Measurements from ENCODE around the gene N4BP2L1. TPM values are rescaled to one million over a fixed set of nuclear protein-coding genes. Genes with fewer than 3 reads are reported as not detected.

Gene N4BP2L1
- total RNA-seq, 1 experiment from 2014 or later, result 1.1 TPM

DNA sequence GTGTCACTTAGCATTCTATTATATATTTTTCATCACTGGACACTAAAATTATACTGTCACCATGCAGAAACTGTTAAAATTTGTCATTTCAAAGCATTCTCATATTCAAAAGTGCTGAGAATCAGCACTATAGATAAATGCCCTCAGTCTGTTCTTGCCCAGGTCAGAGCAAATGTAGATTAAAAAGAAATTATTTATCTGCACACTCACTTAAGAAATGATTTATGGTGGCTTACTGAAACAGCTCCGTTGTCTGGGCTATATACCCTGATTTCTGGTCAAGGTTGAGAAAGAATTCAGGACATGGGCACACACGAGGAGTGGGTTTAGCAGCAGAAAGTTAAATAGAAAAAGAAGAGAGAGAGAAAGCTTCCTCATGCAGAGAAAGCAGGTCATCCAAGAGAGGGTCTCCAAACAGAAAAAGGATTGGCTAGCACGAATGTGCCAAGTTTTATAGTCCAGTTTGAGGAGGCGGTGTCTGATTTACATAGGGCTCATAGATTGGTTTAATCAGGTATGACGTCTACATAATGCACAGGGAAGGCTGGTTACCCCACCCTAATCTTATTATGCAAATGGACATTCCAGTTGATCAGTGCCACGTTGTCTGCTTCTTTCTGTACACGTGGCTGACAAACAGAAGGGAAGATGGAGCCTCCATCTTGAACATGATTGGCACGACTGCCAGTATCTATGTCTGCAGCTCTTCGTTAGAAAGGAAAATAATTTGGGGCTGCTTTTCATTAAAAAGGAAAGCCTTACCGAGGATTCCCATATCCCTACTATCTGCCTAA is 47.3 kb upstream of the N4BP2L1 start:
- Histone ChIP-seq H2AFZ (ENCODE audit: low read depth, low read length, poor library complexity, severe bottlenecking) (no peak overlapping the region), H3K36me3 (ENCODE audit: control insufficient read depth in 1 of 2, insufficient read depth in 2 of 2, low read length in 2 of 2) (no peaks in the 10 kb centered on the region), H3K27ac (ENCODE audit: low read depth, low read length) (no peak overlapping the region), H3K4me3 (replicated peaks in 1 of 2; ENCODE audit: low read depth in 1 of 2, low read length in 2 of 2) (no peak overlapping the region), H3K4me2 (ENCODE audit: low read length) (no peak overlapping the region), H3K9me2 (ENCODE audit: insufficient read depth) (no peaks in the 10 kb centered on the region), H3K9ac (ENCODE audit: low read length) (no peak overlapping the region), H3K9me3 (ENCODE audit: control insufficient read depth in 1 of 2, insufficient read depth in 1 of 2, low read depth in 1 of 2, low read length in 2 of 2) (no peaks in the 10 kb centered on the region), H3K4me1 (ENCODE audit: control insufficient read depth in 1 of 2, insufficient read depth in 2 of 2, low read length in 2 of 2) (no peaks in the 10 kb centered on the region), H3K27me3 (ENCODE audit: insufficient read depth, low read length) (no peaks in the 10 kb centered on the region), H3K79me2 (ENCODE audit: insufficient read depth, low read length) (no peaks in the 10 kb centered on the region), H4K20me1 (ENCODE audit: insufficient read depth) (no peaks in the 10 kb centered on the region)
- BruUV-seq (replicated peaks), result no TSS peak
- ATAC-seq (no peak), DNase-seq (ENCODE audit: low read depth, low spot score) (no peak)
- ChIA-PET POLR2A (no interaction called here), CTCF (no interaction called here), RAD21 (ENCODE audit: low non-redundant PET in 1 of 2, low total read pairs in 2 of 2, uncharacterized antibody in 2 of 2, unreplicated experiment in 2 of 2) (no interaction called here)
- intact Hi-C loops (cut with micrococcal nuclease), result no loop called here
- no peak for TF ChIP-seq EZH2 (IDR thresholded peaks at IDR 0.05)

GRCh38 chr13:32473650-32474049 is 45.7 kb upstream of the N4BP2L1 start:
- no peaks in the 10 kb centered on the region for H3K36me3 ChIP-seq (ENCODE audit: control insufficient read depth in 1 of 2, insufficient read depth in 2 of 2, low read length in 2 of 2)
- no peaks in the 10 kb centered on the region for H3K27me3 ChIP-seq (ENCODE audit: insufficient read depth, low read length)
- DNase-seq (ENCODE audit: low read depth, low spot score), result no peak
- CTCF ChIA-PET, result no interaction called here
- H3K27ac ChIP-seq (ENCODE audit: low read depth, low read length), result no peak overlapping the region
- H3K9me3 ChIP-seq (ENCODE audit: control insufficient read depth in 1 of 2, insufficient read depth in 1 of 2, low read depth in 1 of 2, low read length in 2 of 2), result no peaks in the 10 kb centered on the region
- H3K9ac ChIP-seq (ENCODE audit: low read length), result no peak overlapping the region
- no peak for ATAC-seq
- no peaks in the 10 kb centered on the region for H3K4me1 ChIP-seq (ENCODE audit: control insufficient read depth in 1 of 2, insufficient read depth in 2 of 2, low read length in 2 of 2)
- H3K79me2 ChIP-seq (ENCODE audit: insufficient read depth, low read length), result no peaks in the 10 kb centered on the region
- RAD21 ChIA-PET (ENCODE audit: low non-redundant PET in 1 of 2, low total read pairs in 2 of 2, uncharacterized antibody in 2 of 2, unreplicated experiment in 2 of 2), result no interaction called here
- no peaks in the 10 kb centered on the region for H3K9me2 ChIP-seq (ENCODE audit: insufficient read depth)
- BruUV-seq (replicated peaks), result no TSS peak
- no peak overlapping the region for H2AFZ ChIP-seq (ENCODE audit: low read depth, low read length, poor library complexity, severe bottlenecking)
- TF ChIP-seq EZH2phosphoT487 (IDR thresholded peaks at IDR 0.05; ENCODE audit: borderline replicate concordance), result no peak
- no peak overlapping the region for H3K4me2 ChIP-seq (ENCODE audit: low read length)
- POLR2A ChIA-PET, result no interaction called here
- intact Hi-C loops (cut with micrococcal nuclease), result no loop called here
- H4K20me1 ChIP-seq (ENCODE audit: insufficient read depth), result no peaks in the 10 kb centered on the region
- H3K4me3 ChIP-seq (replicated peaks in 1 of 2; ENCODE audit: low read depth in 1 of 2, low read length in 2 of 2), result no peak overlapping the region

All from HCT116 (cell line).